GM23248 (cell line): ENCODE results near the gene KDELR3.

ENCODE experiments used
- EZH2 ChIP-seq: fragments of 200-600 bp; sonication (generic); IDR thresholded peaks from 2 replicates; pipeline ENCODE4 v1.6.1; 2018; ENCODE audit warnings: antibody characterized with exemption, mild to moderate bottlenecking; ENCODE audit not compliant: insufficient read depth, poor library complexity, severe bottlenecking
- EZH2phosphoT487 ChIP-seq: fragments of 200-600 bp; sonication (generic); IDR thresholded peaks from 2 replicates; pipeline ENCODE4 v1.6.1; 2018; ENCODE audit warnings: antibody characterized with exemption, moderate library complexity, mild to moderate bottlenecking, low read depth; ENCODE audit not compliant: insufficient read depth

- TF ChIP-seq EZH2 = no peak
- TF ChIP-seq EZH2phosphoT487 = no peak
Measured at GRCh38 chr22:38506118-38506962, 38.4 kb downstream of the KDELR3 start, which contains the start of gene DDX17.
